SU-DHL-6 (cell line): Measurements from ENCODE around the gene ANO6.

Experiments used
- H2AFZ ChIP-seq: fragments of 200-600 bp; sonication (generic); 2 replicates; pipeline ENCODE4 v1.6.1; 2014; ENCODE audit warnings: low read depth, mild to moderate bottlenecking, moderate library complexity, mixed read lengths, antibody characterized with exemption, low read length; ENCODE audit not compliant: severe bottlenecking
- H3F3A ChIP-seq: fragments of 200-600 bp; shearing (Covaris generic); 2 replicates; pipeline ENCODE4 v1.6.0; 2016; ENCODE audit warnings: antibody characterized with exemption, mild to moderate bottlenecking; ENCODE audit not compliant: insufficient read depth
- H3K27ac ChIP-seq: fragments of 200-600 bp; sonication (generic); 2 replicates; pipeline ENCODE4 v1.5.1; 2016; ENCODE audit warnings: low read depth, mild to moderate bottlenecking, low read length, moderate library complexity, mixed read lengths
- H3K27me3 ChIP-seq: fragments of 200-600 bp; sonication (generic), shearing (Covaris generic); 2 replicates; pipeline ENCODE4 v1.6.0; 2014; ENCODE audit warnings: mild to moderate bottlenecking, low read length
- H3K36me3 ChIP-seq: fragments of 200-600 bp; sonication (generic); 2 replicates; pipeline ENCODE4 v1.6.1; 2014; ENCODE audit warnings: mild to moderate bottlenecking, low read length, mixed read lengths
- H3K4me2 ChIP-seq: fragments of 300-600, 200-600 bp; shearing (Covaris generic), sonication (generic); 2 replicates; pipeline ENCODE4 v1.6.0; 2014; ENCODE audit warnings: low read length, low read depth, mild to moderate bottlenecking; ENCODE audit not compliant: poor library complexity, severe bottlenecking
- H3K4me3 ChIP-seq: fragments of 200-600 bp; sonication (generic); 2 replicates; pipeline ENCODE4 v1.5.1; 2014; ENCODE audit warnings: antibody characterized with exemption, low read length, mild to moderate bottlenecking, mixed read lengths; ENCODE audit not compliant: insufficient read depth, poor library complexity, severe bottlenecking
- H3K79me2 ChIP-seq: fragments of 200-600 bp; sonication (generic); 2 replicates; pipeline ENCODE4 v1.6.1; 2014; ENCODE audit warnings: mild to moderate bottlenecking, low read length, moderate library complexity; ENCODE audit not compliant: insufficient read depth
- H3K9ac ChIP-seq: fragments of 200-600 bp; sonication (generic); 2 replicates; pipeline ENCODE4 v1.7.0; 2014; ENCODE audit warnings: mild to moderate bottlenecking, low read length
- H3K9me2 ChIP-seq: fragments of 200-600 bp; sonication (generic); replicated peaks from 2 replicates; pipeline ENCODE4 v1.6.1; 2014; ENCODE audit warnings: low read length; ENCODE audit not compliant: insufficient read depth
- H3K9me3 ChIP-seq: fragments of 200-600 bp; sonication (generic); 2 replicates; pipeline ENCODE4 v1.6.1; 2014; ENCODE audit warnings: low read length, mixed read lengths; ENCODE audit not compliant: insufficient read depth
- H4K20me1 ChIP-seq: fragments of 200-600 bp; sonication (generic); 2 replicates; pipeline ENCODE4 v1.6.1; 2014; ENCODE audit warnings: low read depth, mild to moderate bottlenecking, antibody characterized with exemption, low read length, moderate library complexity, mixed read lengths
- EZH2phosphoT487 ChIP-seq: fragments of 200-600 bp; sonication (generic), shearing (Covaris generic); conservative IDR thresholded peaks from 2 replicates; pipeline ENCODE4 v1.6.1; 2018; ENCODE audit warnings: mild to moderate bottlenecking, antibody characterized with exemption, low read length, moderate library complexity, mixed read lengths
- TF ChIP-seq, protein P1 (sequence below): fragments of 200-600 bp; sonication (generic); IDR thresholded peaks from one replicate; pipeline ENCODE4 v1.5.1; 2017; ENCODE audit warnings: antibody characterized with exemption, mild to moderate bottlenecking, low read length, moderate library complexity; ENCODE audit not compliant: insufficient read depth, poor library complexity, severe bottlenecking

Gene ANO6

DNA sequence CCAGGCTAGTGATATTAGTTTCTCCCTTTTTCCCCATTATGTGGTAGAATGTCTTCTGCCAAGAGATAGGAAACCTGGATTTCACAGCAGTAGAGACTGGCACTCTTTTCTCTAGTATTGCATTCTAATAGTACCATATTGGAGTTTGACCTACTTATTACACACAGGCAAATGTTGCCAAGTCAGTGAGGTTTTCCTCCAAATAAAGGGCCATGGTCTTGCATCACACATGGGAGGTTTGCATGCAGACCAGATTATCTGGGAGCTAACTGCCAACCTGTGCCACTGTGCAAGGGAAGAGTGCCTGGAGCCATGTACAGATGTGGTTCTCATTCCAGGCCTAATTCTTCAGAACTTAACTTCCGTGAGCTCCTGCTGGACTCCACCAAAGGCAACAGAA is 113.3 kb downstream of the ANO6 start:
- Histone ChIP-seq H3K9me2 (no peaks in the 10 kb centered on the region), H3K27me3 (no peaks in the 10 kb centered on the region), H3K4me3 (no peak overlapping the region), H3K36me3 (no peaks in the 10 kb centered on the region), H3F3A (no peaks in the 10 kb centered on the region), H2AFZ (no peak overlapping the region), H3K9me3 (no peaks in the 10 kb centered on the region), H3K4me2 (no peak overlapping the region), H3K79me2 (no peaks in the 10 kb centered on the region), H3K9ac (no peak overlapping the region), H3K27ac (no peak overlapping the region), H4K20me1 (no peaks in the 10 kb centered on the region)
- TF ChIP-seq, protein P1, sequence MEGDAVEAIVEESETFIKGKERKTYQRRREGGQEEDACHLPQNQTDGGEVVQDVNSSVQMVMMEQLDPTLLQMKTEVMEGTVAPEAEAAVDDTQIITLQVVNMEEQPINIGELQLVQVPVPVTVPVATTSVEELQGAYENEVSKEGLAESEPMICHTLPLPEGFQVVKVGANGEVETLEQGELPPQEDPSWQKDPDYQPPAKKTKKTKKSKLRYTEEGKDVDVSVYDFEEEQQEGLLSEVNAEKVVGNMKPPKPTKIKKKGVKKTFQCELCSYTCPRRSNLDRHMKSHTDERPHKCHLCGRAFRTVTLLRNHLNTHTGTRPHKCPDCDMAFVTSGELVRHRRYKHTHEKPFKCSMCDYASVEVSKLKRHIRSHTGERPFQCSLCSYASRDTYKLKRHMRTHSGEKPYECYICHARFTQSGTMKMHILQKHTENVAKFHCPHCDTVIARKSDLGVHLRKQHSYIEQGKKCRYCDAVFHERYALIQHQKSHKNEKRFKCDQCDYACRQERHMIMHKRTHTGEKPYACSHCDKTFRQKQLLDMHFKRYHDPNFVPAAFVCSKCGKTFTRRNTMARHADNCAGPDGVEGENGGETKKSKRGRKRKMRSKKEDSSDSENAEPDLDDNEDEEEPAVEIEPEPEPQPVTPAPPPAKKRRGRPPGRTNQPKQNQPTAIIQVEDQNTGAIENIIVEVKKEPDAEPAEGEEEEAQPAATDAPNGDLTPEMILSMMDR, result no peak
- no peak for TF ChIP-seq EZH2phosphoT487

DNA sequence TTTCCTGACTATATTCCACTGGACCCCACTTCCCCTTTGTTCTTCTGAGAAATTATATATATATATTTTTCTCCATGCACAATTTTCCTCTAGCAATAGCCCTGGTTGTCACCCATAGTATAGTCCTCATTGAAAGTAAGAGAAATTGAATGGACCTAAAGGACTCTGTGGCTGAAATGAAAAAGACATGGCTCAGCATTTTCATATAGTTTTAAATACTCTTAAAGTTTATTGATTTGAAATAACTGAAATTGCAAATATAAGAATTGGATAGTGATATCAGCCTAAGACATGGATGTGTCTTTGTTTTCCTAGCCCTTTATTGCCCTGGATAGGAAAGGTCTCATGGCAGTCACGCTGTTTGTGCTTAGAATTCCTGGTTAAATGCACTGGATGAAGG is 113.8 kb downstream of the ANO6 start:
- H3K9ac ChIP-seq, result no peak overlapping the region
- no peak overlapping the region for H2AFZ ChIP-seq
- H3K36me3 ChIP-seq, result no peaks in the 10 kb centered on the region
- H3K9me3 ChIP-seq, result no peaks in the 10 kb centered on the region
- no peak overlapping the region for H3K4me2 ChIP-seq
- no peaks in the 10 kb centered on the region for H3K27me3 ChIP-seq
- no peaks in the 10 kb centered on the region for H4K20me1 ChIP-seq
- no peak overlapping the region for H3K4me3 ChIP-seq
- H3F3A ChIP-seq, result no peaks in the 10 kb centered on the region
- no peak overlapping the region for H3K27ac ChIP-seq
- H3K9me2 ChIP-seq, result no peaks in the 10 kb centered on the region
- H3K79me2 ChIP-seq, result no peaks in the 10 kb centered on the region
- TF ChIP-seq EZH2phosphoT487, result no peak
- TF ChIP-seq, protein P1, result no peak

DNA sequence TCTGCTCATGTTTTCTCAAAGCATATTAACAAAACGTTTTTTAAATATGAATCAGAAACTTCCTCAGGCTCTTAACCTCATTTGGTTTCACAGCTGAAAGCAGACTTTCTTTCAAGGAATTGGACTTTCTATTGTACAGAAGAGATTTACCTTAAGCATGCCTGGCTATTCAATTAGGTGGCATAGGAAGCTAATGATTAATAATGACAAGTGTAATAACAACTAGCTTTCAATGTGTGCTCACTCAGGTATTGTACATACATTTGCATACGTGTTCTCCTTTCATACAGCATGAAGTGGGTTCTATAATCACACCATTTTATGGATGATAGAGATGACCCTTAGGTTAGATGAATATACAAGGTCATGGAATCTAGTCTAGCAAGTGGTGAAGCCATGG is 115.7 kb downstream of the ANO6 start:
- H3K9me3 ChIP-seq, result no peaks in the 10 kb centered on the region
- no peaks in the 10 kb centered on the region for H3K79me2 ChIP-seq
- H4K20me1 ChIP-seq, result no peaks in the 10 kb centered on the region
- no peak overlapping the region for H3K9ac ChIP-seq
- no peak overlapping the region for H3K27ac ChIP-seq
- H3K4me2 ChIP-seq, result no peak overlapping the region
- TF ChIP-seq, protein P1, result no peak
- TF ChIP-seq EZH2phosphoT487, result no peak
- no peaks in the 10 kb centered on the region for H3K36me3 ChIP-seq
- H3K4me3 ChIP-seq, result no peak overlapping the region
- no peaks in the 10 kb centered on the region for H3K9me2 ChIP-seq
- no peaks in the 10 kb centered on the region for H3F3A ChIP-seq
- no peaks in the 10 kb centered on the region for H3K27me3 ChIP-seq
- H2AFZ ChIP-seq, result no peak overlapping the region

DNA sequence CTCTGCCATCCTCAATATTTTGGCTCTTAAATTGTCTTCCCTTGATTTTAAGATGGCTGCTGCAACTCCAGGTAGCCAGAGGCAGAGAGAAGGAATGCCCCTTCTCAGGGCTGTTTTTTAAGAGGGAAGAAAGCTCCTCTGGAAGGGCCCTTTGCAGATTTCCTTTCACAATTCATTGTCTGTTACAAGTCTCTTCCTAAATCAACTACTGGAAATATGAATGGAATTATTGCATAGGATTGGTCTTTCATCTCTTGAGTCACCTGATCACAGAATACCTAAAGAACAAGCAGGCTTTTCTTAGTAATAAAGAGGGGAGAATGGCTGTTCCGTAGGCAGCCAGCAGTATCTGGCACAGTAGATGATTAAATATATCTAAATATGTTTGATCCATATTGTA is 118.5 kb downstream of the ANO6 start:
- Histone ChIP-seq H3K79me2 (no peaks in the 10 kb centered on the region), H4K20me1 (no peaks in the 10 kb centered on the region), H3K27me3 (no peaks in the 10 kb centered on the region), H3K4me3 (no peak overlapping the region), H3K9me3 (no peaks in the 10 kb centered on the region), H2AFZ (no peak overlapping the region), H3K4me2 (no peak overlapping the region), H3K36me3 (no peaks in the 10 kb centered on the region), H3F3A (no peaks in the 10 kb centered on the region), H3K9me2 (no peaks in the 10 kb centered on the region), H3K27ac (no peak overlapping the region), H3K9ac (no peak overlapping the region)
- TF ChIP-seq, protein P1, result no peak
- no peak for TF ChIP-seq EZH2phosphoT487
